ENCODE results near the gene RABGAP1.

Gene RABGAP1

GRCh38 chr9:123035791-123036190, 95.0 kb downstream of the RABGAP1 start:
- DNase-seq (ENCODE audit: low read depth), result no peak
- no peak overlapping the region for H3K4me3 ChIP-seq (ENCODE audit: low read length)
- no peak for TF ChIP-seq CTCF (conservative IDR thresholded peaks at IDR 0.05; ENCODE audit: low read depth, low read length)

- no peak overlapping the region for H3K4me3 ChIP-seq (ENCODE audit: low read length)
- no peak for DNase-seq (ENCODE audit: low read depth)
- TF ChIP-seq CTCF (conservative IDR thresholded peaks at IDR 0.05; ENCODE audit: low read depth, low read length), result no peak
These were observed 96.2 kb downstream of the RABGAP1 start for GRCh38 chr9:123036893-123037545.

- DNase-seq (ENCODE audit: low read depth), result no peak
- TF ChIP-seq CTCF (conservative IDR thresholded peaks at IDR 0.05; ENCODE audit: low read depth, low read length), result no peak
- no peak overlapping the region for H3K4me3 ChIP-seq (ENCODE audit: low read length)
These were observed 98.9 kb downstream of the RABGAP1 start for GRCh38 chr9:123039617-123040219.

GRCh38 chr9:123040801-123041200, 100.0 kb downstream of the RABGAP1 start:
- no peak for TF ChIP-seq CTCF (conservative IDR thresholded peaks at IDR 0.05; ENCODE audit: low read depth, low read length)
- no peak for DNase-seq (ENCODE audit: low read depth)
- no peak overlapping the region for H3K4me3 ChIP-seq (ENCODE audit: low read length)

- no peak for DNase-seq (ENCODE audit: low read depth)
- H3K4me3 ChIP-seq (ENCODE audit: low read length), result no peak overlapping the region
- TF ChIP-seq CTCF (conservative IDR thresholded peaks at IDR 0.05; ENCODE audit: low read depth, low read length), result no peak
These were observed 100.7 kb downstream of the RABGAP1 start for GRCh38 chr9:123041489-123041888.

GRCh38 chr9:123043081-123043939, 102.5 kb downstream of the RABGAP1 start:
- no peak for DNase-seq (ENCODE audit: low read depth)
- H3K4me3 ChIP-seq (ENCODE audit: low read length), result no peak overlapping the region
- no peak for TF ChIP-seq CTCF (conservative IDR thresholded peaks at IDR 0.05; ENCODE audit: low read depth, low read length)

Measured in retinal pigment epithelial cell (primary cell).